KBM-7 (cell line): ENCODE results near the gene PDCD4.

ENCODE experiments used
- DNase-seq: peaks from one replicate; pipeline ENCODE4 v3.0.0-alpha.2; 2015
- in situ Hi-C: fragments of 300-500 bp; cut with MboI; formaldehyde crosslinking; loops from 2 replicates; pipeline ENCODE4 v1.14.3; 2020; ENCODE audit warnings: low sequenced_read_pairs, low pct_unique_long_range_greater_than_20kb, mixed read lengths

Gene PDCD4

GRCh38 chr10:110840923-110841428, 30.8 kb upstream of the PDCD4 start:
- DNase-seq, result no peak
- in situ Hi-C loops, result no loop called here

GRCh38 chr10:110841767-110842267, 29.9 kb upstream of the PDCD4 start:
- in situ Hi-C loops, result no loop called here
- no peak for DNase-seq

GRCh38 chr10:110842326-110842904, 29.3 kb upstream of the PDCD4 start:
- in situ Hi-C loops, result no loop called here
- DNase-seq, result no peak

GRCh38 chr10:110843031-110843430, 28.7 kb upstream of the PDCD4 start:
- peak; percentile 64 for DNase-seq
- in situ Hi-C loops, result no loop called here

- DNase-seq, result no peak
- in situ Hi-C loops, result no loop called here
Observed at GRCh38 chr10:110843796-110844616, 27.7 kb upstream of the PDCD4 start.

GRCh38 chr10:110844617-110844881, 27.2 kb upstream of the PDCD4 start:
- no peak for DNase-seq
- in situ Hi-C loops, result no loop called here

GRCh38 chr10:110845192-110845755, 26.5 kb upstream of the PDCD4 start:
- in situ Hi-C loops, result no loop called here
- DNase-seq, result no peak

- no peak for DNase-seq
- in situ Hi-C loops, result no loop called here
Observed at GRCh38 chr10:110845756-110846620, 25.7 kb upstream of the PDCD4 start.

GRCh38 chr10:110847374-110847773, 24.4 kb upstream of the PDCD4 start:
- in situ Hi-C loops, result no loop called here
- DNase-seq, result no peak

GRCh38 chr10:110848106-110848505, 23.6 kb upstream of the PDCD4 start:
- in situ Hi-C loops, result no loop called here
- no peak for DNase-seq

GRCh38 chr10:110850099-110850498, 21.6 kb upstream of the PDCD4 start:
- in situ Hi-C loops, result no loop called here
- DNase-seq, result no peak

- in situ Hi-C loops, result no loop called here
- DNase-seq, result peak; percentile 75
Observed at GRCh38 chr10:110851020-110851612, 20.6 kb upstream of the PDCD4 start.

GRCh38 chr10:110852255-110852896, 19.4 kb upstream of the PDCD4 start:
- in situ Hi-C loops, result no loop called here
- DNase-seq, result no peak

GRCh38 chr10:110852947-110853346, 18.8 kb upstream of the PDCD4 start:
- no peak for DNase-seq
- in situ Hi-C loops, result no loop called here

- in situ Hi-C loops, result no loop called here
- no peak for DNase-seq
Observed at GRCh38 chr10:110853921-110854605, 17.7 kb upstream of the PDCD4 start.

- in situ Hi-C loops, result no loop called here
Observed at GRCh38 chr10:110857265-110858171, 14.2 kb upstream of the PDCD4 start.

GRCh38 chr10:110858297-110858934, 13.3 kb upstream of the PDCD4 start:
- DNase-seq, result peak; percentile 34
- in situ Hi-C loops, result no loop called here

More at GRCh38 chr10:110857265-110858171, 14.2 kb upstream of the PDCD4 start:
- peak; percentile 62 for DNase-seq
